HL-60 (cell line): ENCODE measurements around the gene PERP.

Experiments used
- CTCF ChIP-seq: IDR thresholded peaks from one replicate; pipeline ENCODE4 v1.5.1; 2011; ENCODE audit warnings: low read length, control low read depth, inconsistent platforms; ENCODE audit not compliant: insufficient read depth
- GABPA ChIP-seq: IDR thresholded peaks from 2 replicates; pipeline ENCODE4 v1.6.1; 2012; ENCODE audit warnings: low read depth

- no peak for TF ChIP-seq CTCF
- TF ChIP-seq GABPA: no peak
These were observed 14.5 kb downstream of the PERP start for GRCh38 chr6:138092686-138093085.
